Heart right ventricle (tissue), 16 donors: Measurements from ENCODE around the gene NELL1. TPM values are rescaled to one million over a fixed set of nuclear protein-coding genes. Genes with fewer than 3 reads are reported as not detected.

Experiments
- ATAC-seq, 8 donors: fragments of 200-7000 bp; cut with Tn5 transposase; one replicate each; pipeline ENCODE4 v1.9.1; 2020; ENCODE audit warnings: mild to moderate bottlenecking in 8 of 8, moderate library complexity in 8 of 8, moderate number of reproducible peaks in 1 of 8
- DNase-seq, 2 donors: peaks; one replicate each; pipeline ENCODE4 v3.0.0-alpha.2; 2020
- H3K27ac ChIP-seq, 10 donors: fragments of 200-600 bp; sonication (generic) in 2 of 10; one replicate each; pipeline versions ENCODE4 v1.5.0 to v1.8.0; 2020 to 2022; ENCODE audit warnings: mild to moderate bottlenecking in 3 of 10
- H3K27me3 ChIP-seq, 7 donors: fragments of 200-600 bp; one replicate each; pipeline ENCODE4 v1.8.0; 2021 to 2022; ENCODE audit warnings: mild to moderate bottlenecking in 2 of 7
- H3K36me3 ChIP-seq, 9 donors: fragments of 200-600 bp; sonication (generic) in 1 of 9; one replicate each; pipeline versions ENCODE4 v1.5.0 to v1.8.0; 2020 to 2022; ENCODE audit warnings: mild to moderate bottlenecking in 2 of 9
- H3K4me1 ChIP-seq, 9 donors: fragments of 200-600 bp; sonication (generic) in 1 of 9; one replicate each; pipeline versions ENCODE4 v1.5.0 to v1.8.0; 2020 to 2022; ENCODE audit warnings: mild to moderate bottlenecking in 4 of 9
- H3K4me3 ChIP-seq, 10 donors: fragments of 200-600 bp; sonication (generic) in 2 of 10; one replicate each; pipeline versions ENCODE4 v1.5.0 to v1.8.0; 2020 to 2022; ENCODE audit warnings: mild to moderate bottlenecking in 7 of 10, moderate library complexity in 2 of 10
- H3K9me3 ChIP-seq, 11 donors: fragments of 200-600 bp in 10 of 11; sonication (generic) in 2 of 11; one replicate each; pipeline versions ENCODE4 v1.5.0 to v1.8.0; 2013 to 2022; ENCODE audit warnings: mild to moderate bottlenecking in 2 of 11, control low read depth in 1 of 11, moderate library complexity in 1 of 11
- CTCF ChIP-seq, 9 donors: fragments of 200-600 bp; sonication (generic) in 2 of 9; IDR thresholded peaks; one replicate each; pipeline versions ENCODE4 v1.5.0 to v1.8.0; 2021 to 2022; ENCODE audit warnings: antibody characterized with exemption in 9 of 9, mild to moderate bottlenecking in 5 of 9, moderate library complexity in 1 of 9
- WGBS, 2 donors: extraction: QIAGEN DNeasy Blood & Tissue Kit; methylation state at CpG; one replicate each; pipeline ENCODE4 v1.1.7; 2013; ENCODE audit warnings: inconsistent platforms in 1 of 2; 5-methylcytosine and 5-hydroxymethylcytosine counted together
- intact Hi-C, 10 donors: fragments of 100-400 bp; cut with DNase I; formaldehyde crosslinking; loops; one replicate each; pipeline versions ENCODE4 v1.11.1 to v1.14.2; 2022
- polyA plus RNA-seq, 2 donors: library from polyadenylated mRNA; stranded (reverse); fragments of 200-250 nt; gene quantifications; one replicate each; pipeline ENCODE4 v1.2.3, GENCODE V29; 2013
- total RNA-seq, 10 donors: library from RNA; stranded (reverse); fragmentation: NEBNext Ultra II Directional in 3 of 10; extraction: Animal tissue kit (Norgen Biotek cat#: 25700) in 3 of 10; gene quantifications; one replicate each; pipeline versions ENCODE4 v1.2.1 to v1.2.4, GENCODE V29; 2021 to 2023
- donor health status: Arrhythmogenic right ventricular cardiomyopathy.
- donor health status: ischemic (EF 13 %, LVEDD 7.1; RV severe dilation, severe dysfunction).
- donor health status: healthy with polysubstance abuse.
- donor health status: DM: no; HTN: yes; CAD: no.
- donor health status: DM: no; HTN: no; CAD: no.
- donor health status: ischemic (EF 25% LVEDD 6.9; RV normal size, moderate dysfunction).
- donor health status: ischemic (EF 25% LVEDD 5.7; RV mildly dilated, moderate dysfunction).
- donor health status: healthy.
- donor health status: DM: yes; HTN: yes; CAD: no.
- donor health status: Ischemic cardiomyopathy.
- donor health status: ischemic (EF 35%, LVEDD 5.7; RV mildly dilated, moderate dysfunction).
- donor health status: nonischemic (EF 11% LVEDD 7.7; RV severe dilation, severe dysfunction).
- donor health status: DM: yes; HTN: yes; CAD: no.
- donor health status: PGD.
- donor health status: ischemic (EF 29% LVEDD 5.4; RV normal size, mild dysfunction).
- donor health status: nonischemic (EF 23%, LVEDD 6.1; RV moderate dilation, normal function).

The NELL1 gene
- total and polyA plus RNA-seq, 12 donors = not detected

- no peak for TF ChIP-seq CTCF (IDR thresholded peaks at IDR 0.05)
- peaks cover 0 to 5% (median 0%) of the 10 kb centered on the region in 7 donors for H3K27me3 ChIP-seq
- DNase-seq (no peak), ATAC-seq (no peak)
- no peak overlapping the region for H3K4me3 ChIP-seq
- H3K27ac ChIP-seq = no peak overlapping the region
- intact Hi-C loops = no loop called here
- no peaks in the 10 kb centered on the region for H3K4me1 ChIP-seq
- H3K9me3 ChIP-seq = peaks cover 0 to 2% (median 0%) of the 10 kb centered on the region in 11 donors
- H3K36me3 ChIP-seq = no peaks in the 10 kb centered on the region
These were observed 207.4 kb downstream of the NELL1 start for GRCh38 chr11:20876738-20877137.

DNA sequence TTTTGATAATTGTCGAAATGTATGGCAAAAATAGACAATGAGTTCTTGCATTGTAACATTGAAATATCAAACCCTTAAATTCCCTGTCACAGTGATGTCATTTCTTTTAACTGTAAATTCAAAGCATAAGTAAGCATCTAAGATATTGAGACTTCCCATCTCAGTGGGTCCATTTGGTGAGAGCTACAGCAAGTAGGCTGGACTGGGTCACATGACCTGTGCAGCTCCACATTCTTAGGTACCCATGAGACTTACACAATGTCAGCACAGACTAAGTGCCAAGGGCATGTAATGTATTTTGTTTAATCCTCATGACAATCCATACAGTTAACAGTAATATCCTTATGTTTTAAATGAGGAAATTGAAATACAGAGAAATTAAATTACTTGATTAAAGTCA is 210.7 kb downstream of the NELL1 start:
- Histone ChIP-seq H3K36me3 (no peaks in the 10 kb centered on the region), H3K4me3 (no peak overlapping the region), H3K27ac (no peak overlapping the region), H3K9me3 (peaks cover 0 to 2% (median 0%) of the 10 kb centered on the region in 11 donors), H3K4me1 (no peaks in the 10 kb centered on the region), H3K27me3 (peaks cover 0 to 3% (median 0%) of the 10 kb centered on the region in 7 donors)
- intact Hi-C loops = no loop called here
- WGBS, 2 donors = 72 to 81% methylated on average over 1 of the region's 1 CpG
- TF ChIP-seq CTCF (IDR thresholded peaks at IDR 0.05) = no peak
- ATAC-seq (no peak), DNase-seq (no peak)

DNA sequence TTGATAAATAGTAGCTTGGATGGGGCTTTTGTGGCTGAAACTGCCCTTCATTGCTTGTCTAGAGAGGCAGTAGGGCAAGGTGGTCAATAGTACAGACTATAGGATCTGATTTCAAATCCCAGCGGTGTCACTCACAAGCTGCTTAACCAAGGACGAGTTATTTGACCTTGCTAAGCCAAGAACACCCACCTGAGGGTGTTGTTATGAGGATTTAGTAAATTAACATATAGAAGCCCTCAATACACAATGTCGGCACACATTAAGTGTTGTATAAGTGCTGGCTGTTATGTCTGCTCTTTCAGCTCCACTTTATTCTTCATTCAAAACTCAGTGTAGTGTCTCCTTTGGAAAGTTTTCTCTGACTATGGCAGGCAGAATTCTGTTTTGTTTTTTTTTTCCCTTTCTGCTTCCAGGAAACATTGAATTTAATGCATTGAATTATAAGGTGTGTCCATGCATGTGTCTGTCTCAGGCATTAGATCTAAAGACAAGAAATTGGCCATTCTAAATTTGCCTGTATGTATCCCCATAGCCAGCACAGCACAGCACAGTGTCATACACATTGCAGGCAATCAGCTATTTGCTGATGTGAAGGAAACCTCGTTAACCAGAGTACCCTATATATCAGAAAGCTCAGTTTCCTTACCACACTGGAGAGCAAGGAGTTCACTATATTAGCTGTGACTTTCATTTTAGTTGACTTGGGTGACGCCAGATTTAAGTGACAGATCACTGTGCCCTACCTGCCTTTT is 212.1 kb downstream of the NELL1 start:
- Histone ChIP-seq H3K9me3 (no peaks in the 10 kb centered on the region), H3K36me3 (no peaks in the 10 kb centered on the region), H3K27me3 (peaks cover 0 to 7% (median 0%) of the 10 kb centered on the region in 7 donors), H3K27ac (no peak overlapping the region), H3K4me3 (no peak overlapping the region), H3K4me1 (no peaks in the 10 kb centered on the region)
- no peak for DNase-seq
- no peak for ATAC-seq
- no peak for TF ChIP-seq CTCF (IDR thresholded peaks at IDR 0.05)
- 36 to 38% methylated on average over 5 of the region's 5 CpGs for WGBS, 2 donors
- intact Hi-C loops = no loop called here

GRCh38 chr11:20887137-20887536 is 217.8 kb downstream of the NELL1 start:
- ATAC-seq (no peak), DNase-seq (no peak)
- Histone ChIP-seq H3K4me1 (no peaks in the 10 kb centered on the region), H3K4me3 (no peak overlapping the region), H3K9me3 (no peaks in the 10 kb centered on the region), H3K27ac (no peak overlapping the region), H3K27me3 (peaks cover 0 to 7% (median 0%) of the 10 kb centered on the region in 7 donors), H3K36me3 (no peaks in the 10 kb centered on the region)
- no peak for TF ChIP-seq CTCF (IDR thresholded peaks at IDR 0.05)
- WGBS, 2 donors = 77 to 78% methylated on average over 2 of the region's 2 CpGs
- intact Hi-C loops = no loop called here
